AG08396 (cell line): Measurements from ENCODE around the gene LRRC32.
"Not testable (repeated sequence)": the region's sequence is repeated elsewhere in the genome, so short reads cannot be mapped to it uniquely, and the experiment has no call there.

Experiments used
- DNase-seq: peaks from one replicate; pipeline ENCODE4 v3.0.0; 2012; ENCODE audit warnings: low spot score, mixed read lengths

The LRRC32 gene

DNA sequence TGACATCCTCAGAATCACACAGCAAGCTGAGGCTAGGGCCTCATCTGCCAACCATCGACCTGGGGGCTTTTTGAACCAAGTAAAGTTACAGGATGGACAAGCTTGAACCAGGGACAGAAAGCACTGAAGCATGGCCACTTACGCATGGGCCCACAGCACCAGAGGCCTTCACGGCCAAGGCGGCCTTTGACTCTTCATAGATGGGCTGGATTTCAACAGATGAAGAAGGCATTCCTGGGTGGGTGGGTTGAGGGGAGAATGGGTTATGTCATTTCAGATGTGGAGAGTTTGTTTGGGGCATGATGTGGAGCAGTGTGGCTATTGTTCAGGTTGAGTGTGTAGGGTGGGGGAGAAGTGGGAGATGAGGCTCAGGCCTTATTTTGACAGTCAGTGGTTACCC is 60.2 kb downstream of the LRRC32 start:
- no peak for DNase-seq

- DNase-seq, result no peak
Observed at GRCh38 chr11:76609736-76610370, 60.7 kb downstream of the LRRC32 start.

DNA sequence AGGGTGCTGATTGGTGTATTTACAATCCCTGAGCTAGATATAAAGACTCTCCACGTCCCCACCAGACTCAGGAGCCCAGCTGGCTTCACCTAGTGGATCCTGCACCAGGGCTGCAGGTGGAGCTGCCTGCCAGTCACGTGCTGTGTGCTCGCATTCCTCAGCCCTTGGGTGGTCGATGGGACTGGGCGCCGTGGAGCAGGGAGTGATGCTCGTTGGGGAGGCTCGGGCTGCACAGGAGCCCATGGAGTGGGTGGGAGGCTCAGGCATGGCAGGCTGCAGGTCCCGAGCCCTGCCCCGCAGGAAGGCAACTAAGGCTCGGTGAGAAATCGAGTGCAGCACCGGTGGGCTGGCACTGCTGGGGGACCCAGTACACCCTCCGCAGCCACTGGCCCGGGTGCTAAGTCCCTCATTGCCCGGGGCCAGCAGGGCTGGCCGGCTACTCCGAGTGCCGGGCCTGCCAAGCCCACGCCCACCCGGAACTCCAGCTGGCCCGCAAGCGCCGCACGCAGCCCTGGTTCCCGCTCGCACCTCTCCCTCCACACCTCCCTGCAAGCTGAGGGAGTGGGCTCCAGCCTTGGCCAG is 61.6 kb downstream of the LRRC32 start:
- not testable (repeated sequence) for DNase-seq

DNA sequence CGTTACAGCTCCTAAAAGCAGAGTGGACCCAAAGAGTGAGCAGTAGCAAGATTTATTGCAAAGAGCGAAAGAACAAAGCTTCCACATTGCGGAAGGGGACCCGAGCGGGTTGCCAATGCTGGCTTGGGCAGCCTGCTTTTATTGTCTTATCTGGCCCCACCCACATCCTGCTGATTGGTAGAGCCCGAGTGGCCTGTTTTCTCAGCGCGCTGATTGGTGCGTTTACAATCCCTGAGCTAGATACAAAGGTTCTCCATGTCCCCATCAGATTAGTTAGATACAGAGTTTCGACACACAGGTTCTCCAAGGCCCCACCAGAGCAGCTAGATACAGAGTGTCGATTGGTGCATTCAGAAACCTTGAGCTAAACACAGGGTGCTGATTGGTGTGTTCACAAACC is 62.3 kb downstream of the LRRC32 start:
- not testable (repeated sequence) for DNase-seq
